Naive thymus-derived CD4-positive, alpha-beta T cell (primary cell): ENCODE results near the gene CAMK2D. TPM values are rescaled to one million over a fixed set of nuclear protein-coding genes. Genes with fewer than 3 reads are reported as not detected.
A peak's percentile ranks its signal among the peaks of the same experiment; 100 is the strongest.

Source experiments
- ATAC-seq: fragments of 150-1000 bp; cut with Tn5 transposase; 2 replicates; pipeline ENCODE4 v1.10.0; 2021; ENCODE audit warnings: mild to moderate bottlenecking, moderate library complexity
- CTCF ChIA-PET: fragments of 350-600 bp; sonication (Branson Sonifier 250); formaldehyde crosslinking; loops from one replicate; lab custom pipeline; 2021; ENCODE audit warnings: antibody characterized with exemption; lab: Charles Lee
- POLR2A ChIA-PET: fragments of 350-600 bp; sonication (Branson Sonifier 250); formaldehyde crosslinking; loops from one replicate; lab custom pipeline; 2021; ENCODE audit warnings: antibody characterized with exemption, inconsistent platforms; lab: Charles Lee
- DNase-seq, 9 donors: peaks; one replicate each; pipeline versions ENCODE4 v3.0.0 to v3.0.0-alpha.2; 2020 to 2022; ENCODE audit warnings: mixed read lengths in 1 of 9
- H3K27ac ChIP-seq: one replicate; pipeline ENCODE4 v1.7.0; 2013; ENCODE audit warnings: mild to moderate bottlenecking, low read depth, low read length, moderate library complexity
- H3K27me3 ChIP-seq, 2 donors: one replicate each; pipeline ENCODE4 v1.7.0; 2013; ENCODE audit warnings: low read length in 2 of 2, mild to moderate bottlenecking in 2 of 2, moderate library complexity in 2 of 2; ENCODE audit not compliant: control insufficient read depth in 2 of 2, insufficient read depth in 2 of 2
- H3K36me3 ChIP-seq, 3 experiments: 1 replicate in 2 of 3; 2 replicates in 1 of 3; pipeline ENCODE4 v1.7.0; 2013; ENCODE audit warnings: low read length in 3 of 3, mild to moderate bottlenecking in 3 of 3, moderate library complexity in 1 of 3; ENCODE audit not compliant: insufficient read depth in 3 of 3, control insufficient read depth in 2 of 3
- H3K4me1 ChIP-seq, 2 donors: one replicate each; pipeline ENCODE4 v1.7.0; 2013; ENCODE audit warnings: low read length in 2 of 2, mild to moderate bottlenecking in 2 of 2, moderate library complexity in 1 of 2; ENCODE audit not compliant: control insufficient read depth in 2 of 2, insufficient read depth in 2 of 2
- H3K4me3 ChIP-seq: 2 replicates; pipeline ENCODE4 v1.7.0; 2013; ENCODE audit warnings: mild to moderate bottlenecking, low read length
- H3K9me3 ChIP-seq, 3 experiments: 1 replicate in 2 of 3; 2 replicates in 1 of 3; pipeline ENCODE4 v1.7.0; 2013; ENCODE audit warnings: low read length in 3 of 3; ENCODE audit not compliant: control insufficient read depth in 2 of 3
- H3K27ac Mint-ChIP-seq, 9 donors: one replicate each; pipeline ENCODE4 v1.8.0; 2020 to 2022; ENCODE audit warnings: mixed read lengths in 9 of 9, mild to moderate bottlenecking in 8 of 9, moderate library complexity in 5 of 9, inconsistent platforms in 2 of 9
- H3K27me3 Mint-ChIP-seq, 5 donors: one replicate each; pipeline ENCODE4 v1.8.0; 2021 to 2022; ENCODE audit warnings: mixed read lengths in 5 of 5, mild to moderate bottlenecking in 1 of 5
- H3K36me3 Mint-ChIP-seq, 5 donors: one replicate each; pipeline ENCODE4 v1.8.0; 2020 to 2022; ENCODE audit warnings: mixed read lengths in 5 of 5, mild to moderate bottlenecking in 3 of 5, inconsistent platforms in 1 of 5
- H3K4me1 Mint-ChIP-seq, 7 donors: one replicate each; pipeline ENCODE4 v1.8.0; 2020 to 2022; ENCODE audit warnings: mixed read lengths in 7 of 7, mild to moderate bottlenecking in 3 of 7, inconsistent platforms in 1 of 7
- H3K4me3 Mint-ChIP-seq, 10 donors: one replicate each; pipeline ENCODE4 v1.8.0; 2020 to 2022; ENCODE audit warnings: mild to moderate bottlenecking in 10 of 10, mixed read lengths in 10 of 10, moderate library complexity in 6 of 10, inconsistent platforms in 2 of 10
- H3K9me3 Mint-ChIP-seq, 11 donors: one replicate each; pipeline ENCODE4 v1.8.0; 2020 to 2022; ENCODE audit warnings: mixed read lengths in 11 of 11, mild to moderate bottlenecking in 4 of 11, inconsistent platforms in 1 of 11, moderate library complexity in 1 of 11
- intact Hi-C, 2 donors: fragments of 100-400 bp; cut with micrococcal nuclease; formaldehyde crosslinking; loops; one replicate each; pipeline ENCODE4 v1.15.1; 2023
- polyA plus RNA-seq, 2 donors: library from polyadenylated mRNA; unstranded; fragments of 300-500 nt; fragmentation: Illumina TruSeq; gene quantifications; one replicate each; pipeline ENCODE4 v1.2.3, GENCODE V29; 2021
- total RNA-seq, 6 experiments: library from RNA in 5 of 6; stranded (reverse) in 5 of 6; gene quantifications; 1 replicate in 5 of 6; 2 replicates in 1 of 6; pipeline ENCODE4 v1.2.3 and lab custom pipeline; 2021 to 2026

The CAMK2D gene
- total and polyA plus RNA-seq, 7 experiments from 2014 or later: 13.5 to 41.2 (median 36.1) TPM

- H3K4me1 ChIP-seq: peaks cover 5 to 18% of the 10 kb centered on the region in 2 donors
- H3K4me1 Mint-ChIP-seq: peaks cover 15 to 46% (median 41%) of the 10 kb centered on the region in 7 donors
- H3K27me3 Mint-ChIP-seq: peaks cover 0 to 3% (median 0%) of the 10 kb centered on the region in 5 donors
- ATAC-seq: peak; percentile 85
- H3K9me3 Mint-ChIP-seq: peaks cover 0 to 7% (median 0%) of the 10 kb centered on the region in 11 donors
- peaks cover 0 to 12% (median 4%) of the 10 kb centered on the region in 5 donors for H3K36me3 Mint-ChIP-seq
- CTCF ChIA-PET: no interaction called here
- no peaks in the 10 kb centered on the region for H3K36me3 ChIP-seq
- H3K27me3 ChIP-seq: no peaks in the 10 kb centered on the region
- peak overlapping the region; percentile 96 to 100 (median 98) for H3K27ac Mint-ChIP-seq
- H3K4me3 ChIP-seq: peak overlapping the region; percentile 97
- intact Hi-C loops: loop anchor here (1.0 to 10.0 kb wide), 24 partner anchors 8 to 1618 kb away; partner anchors contain the start of genes AP1AR (in 2 of the 2), LARP7 (in 2 of the 2), FAM241A (in 1 of the 2) and TIFA (in 1 of the 2)
- POLR2A ChIA-PET: interaction anchor here (0.6 to 2.2 kb wide), 14 partner anchors 11 to 228 kb away, joined by 3 to 8 read pairs (median 4); no protein-coding TSS in a partner anchor
- DNase-seq: peak; percentile 85 to 100 (median 99)
- H3K27ac ChIP-seq: peak overlapping the region; percentile 93
- H3K9me3 ChIP-seq: no peaks in the 10 kb centered on the region
- peak overlapping the region; percentile 92 to 100 (median 94) for H3K4me3 Mint-ChIP-seq
Measured at GRCh38 chr4:113762186-113763028, 869 bp upstream of the CAMK2D start.

- intact Hi-C loops: loop anchor here (2.0 to 10.0 kb wide), 6 partner anchors 22 to 1529 kb away; partner anchors contain the start of genes AP1AR (in 1 of the 2) and TIFA (in 1 of the 2)
- peak overlapping the region; percentile 92 to 100 (median 96) for H3K4me3 Mint-ChIP-seq
- H3K9me3 ChIP-seq: no peaks in the 10 kb centered on the region
- H3K4me1 ChIP-seq: peaks cover 5 to 18% of the 10 kb centered on the region in 2 donors
- no peak for ATAC-seq
- H3K36me3 Mint-ChIP-seq: peaks cover 0 to 14% (median 8%) of the 10 kb centered on the region in 5 donors
- no peaks in the 10 kb centered on the region for H3K36me3 ChIP-seq
- ChIA-PET POLR2A (interaction anchor here (0.7 to 2.2 kb wide), 8 partner anchors 13 to 213 kb away, joined by 3 to 15 read pairs (median 4); no protein-coding TSS in a partner anchor), CTCF (interaction anchor here (0.6 to 1.2 kb wide), 3 partner anchors 23 to 213 kb away, joined by 3 to 7 read pairs (median 4); no protein-coding TSS in a partner anchor)
- peaks cover 0 to 3% (median 0%) of the 10 kb centered on the region in 5 donors for H3K27me3 Mint-ChIP-seq
- H3K27ac Mint-ChIP-seq: peak overlapping the region; percentile 93 to 99 (median 96)
- DNase-seq: peak in 6 of 9 donors; percentile 17 to 52 (median 24)
- H3K27me3 ChIP-seq: no peaks in the 10 kb centered on the region
- H3K4me1 Mint-ChIP-seq: peaks cover 15 to 58% (median 46%) of the 10 kb centered on the region in 7 donors
- H3K9me3 Mint-ChIP-seq: peaks cover 0 to 7% (median 0%) of the 10 kb centered on the region in 11 donors
- peak overlapping the region; percentile 93 for H3K27ac ChIP-seq
- peak overlapping the region; percentile 97 for H3K4me3 ChIP-seq
Measured at GRCh38 chr4:113760795-113761619, 531 bp downstream of the CAMK2D start.

- Histone ChIP-seq H3K27me3 (no peaks in the 10 kb centered on the region), H3K4me3 (peak overlapping the region; percentile 97), H3K36me3 (no peaks in the 10 kb centered on the region), H3K27ac (peak overlapping the region; percentile 93), H3K4me1 (peaks cover 10 to 18% of the 10 kb centered on the region in 2 donors), H3K9me3 (no peaks in the 10 kb centered on the region)
- H3K4me1 Mint-ChIP-seq: peaks cover 19 to 65% (median 54%) of the 10 kb centered on the region in 7 donors
- ATAC-seq (no peak), DNase-seq (peak in 6 of 9 donors; percentile 14 to 38 (median 32))
- H3K36me3 Mint-ChIP-seq: peaks cover 0 to 16% (median 12%) of the 10 kb centered on the region in 5 donors
- ChIA-PET CTCF (interaction anchor here (0.6 to 1.2 kb wide), 2 partner anchors 26 to 213 kb away, joined by 3 to 7 read pairs; no protein-coding TSS in a partner anchor), POLR2A (interaction anchor here (1.0 to 2.2 kb wide), 7 partner anchors 13 to 213 kb away, joined by 3 to 15 read pairs (median 5); no protein-coding TSS in a partner anchor)
- peak overlapping the region; percentile 92 to 100 (median 96) for H3K4me3 Mint-ChIP-seq
- peaks cover 0 to 7% (median 0%) of the 10 kb centered on the region in 11 donors for H3K9me3 Mint-ChIP-seq
- intact Hi-C loops: loop anchor here (2.0 to 10.0 kb wide), 6 partner anchors 21 to 1528 kb away; partner anchors contain the start of genes AP1AR (in 1 of the 2) and TIFA (in 1 of the 2)
- peaks cover 0 to 3% (median 0%) of the 10 kb centered on the region in 5 donors for H3K27me3 Mint-ChIP-seq
- H3K27ac Mint-ChIP-seq: peak overlapping the region; percentile 93 to 99 (median 96)
Measured at GRCh38 chr4:113760094-113760794, 1.3 kb downstream of the CAMK2D start.

- CTCF ChIA-PET: interaction anchor here (0.6 kb wide), 1 partner anchor 625 kb away, joined by 4 read pairs; no protein-coding TSS in a partner anchor
Measured at GRCh38 chr4:113759696-113760093, 1.8 kb downstream of the CAMK2D start.

GRCh38 chr4:113758372-113758771 is 3.2 kb downstream of the CAMK2D start:
- Mint-ChIP-seq H3K4me3 (peak overlapping the region in 9 of 10 donors; percentile 46 to 100 (median 76)), H3K27me3 (peaks cover 0 to 3% (median 0%) of the 10 kb centered on the region in 5 donors), H3K9me3 (peaks cover 0 to 7% (median 0%) of the 10 kb centered on the region in 11 donors), H3K4me1 (peaks cover 19 to 76% (median 59%) of the 10 kb centered on the region in 7 donors), H3K36me3 (peaks cover 0 to 16% (median 14%) of the 10 kb centered on the region in 5 donors), H3K27ac (peak overlapping the region in 3 of 9 donors; percentile 31 to 98 (median 65))
- intact Hi-C loops: loop anchor here (2.0 to 5.0 kb wide), 2 partner anchors 16 to 191 kb away; no protein-coding TSS in a partner anchor
- CTCF ChIA-PET: interaction anchor here (0.6 kb wide), 1 partner anchor 226 kb away, joined by 3 read pairs; no protein-coding TSS in a partner anchor
- peaks cover 8 to 17% of the 10 kb centered on the region in 2 donors for H3K4me1 ChIP-seq
- ATAC-seq: no peak
- no peak for DNase-seq
- no peaks in the 10 kb centered on the region for H3K27me3 ChIP-seq
- no peak overlapping the region for H3K27ac ChIP-seq
- H3K4me3 ChIP-seq: no peak overlapping the region
- H3K9me3 ChIP-seq: no peaks in the 10 kb centered on the region
- no peaks in the 10 kb centered on the region for H3K36me3 ChIP-seq
- POLR2A ChIA-PET: no interaction called here

More at GRCh38 chr4:113759696-113760093, 1.8 kb downstream of the CAMK2D start:
- H3K27me3 ChIP-seq: no peaks in the 10 kb centered on the region
- peak overlapping the region; percentile 97 for H3K4me3 ChIP-seq
- POLR2A ChIA-PET: interaction anchor here (1.0 to 1.5 kb wide), 3 partner anchors 76 to 212 kb away, joined by 3 to 7 read pairs (median 4); no protein-coding TSS in a partner anchor
- H3K9me3 ChIP-seq: no peaks in the 10 kb centered on the region
- ATAC-seq: no peak
- H3K4me1 Mint-ChIP-seq: peaks cover 19 to 71% (median 59%) of the 10 kb centered on the region in 7 donors
- peaks cover 0 to 3% (median 0%) of the 10 kb centered on the region in 5 donors for H3K27me3 Mint-ChIP-seq
- H3K9me3 Mint-ChIP-seq: peaks cover 0 to 7% (median 0%) of the 10 kb centered on the region in 11 donors
- H3K36me3 ChIP-seq: no peaks in the 10 kb centered on the region
- DNase-seq: no peak
- H3K27ac ChIP-seq: peak overlapping the region; percentile 93
- intact Hi-C loops: loop anchor here (2.0 to 10.0 kb wide), 8 partner anchors 17 to 1527 kb away; partner anchors contain the start of genes AP1AR (in 1 of the 2) and TIFA (in 1 of the 2)
- peak overlapping the region; percentile 92 to 100 (median 96) for H3K4me3 Mint-ChIP-seq
- H3K4me1 ChIP-seq: peaks cover 10 to 18% of the 10 kb centered on the region in 2 donors
- peaks cover 0 to 16% (median 12%) of the 10 kb centered on the region in 5 donors for H3K36me3 Mint-ChIP-seq
- H3K27ac Mint-ChIP-seq: peak overlapping the region in 8 of 9 donors; percentile 93 to 99 (median 96)
